ENCODE data around the gene CAMK2D.

The CAMK2D gene

GRCh38 chr4:113461281-113461680 is 300.3 kb downstream of the CAMK2D start:
- no peak for DNase-seq

GRCh38 chr4:113457886-113458285 is 303.7 kb downstream of the CAMK2D start:
- no peak for DNase-seq

GRCh38 chr4:113457121-113457520 is 304.4 kb downstream of the CAMK2D start:
- DNase-seq = no peak

GRCh38 chr4:113455061-113455460 is 306.5 kb downstream of the CAMK2D start:
- no peak for DNase-seq

DNA sequence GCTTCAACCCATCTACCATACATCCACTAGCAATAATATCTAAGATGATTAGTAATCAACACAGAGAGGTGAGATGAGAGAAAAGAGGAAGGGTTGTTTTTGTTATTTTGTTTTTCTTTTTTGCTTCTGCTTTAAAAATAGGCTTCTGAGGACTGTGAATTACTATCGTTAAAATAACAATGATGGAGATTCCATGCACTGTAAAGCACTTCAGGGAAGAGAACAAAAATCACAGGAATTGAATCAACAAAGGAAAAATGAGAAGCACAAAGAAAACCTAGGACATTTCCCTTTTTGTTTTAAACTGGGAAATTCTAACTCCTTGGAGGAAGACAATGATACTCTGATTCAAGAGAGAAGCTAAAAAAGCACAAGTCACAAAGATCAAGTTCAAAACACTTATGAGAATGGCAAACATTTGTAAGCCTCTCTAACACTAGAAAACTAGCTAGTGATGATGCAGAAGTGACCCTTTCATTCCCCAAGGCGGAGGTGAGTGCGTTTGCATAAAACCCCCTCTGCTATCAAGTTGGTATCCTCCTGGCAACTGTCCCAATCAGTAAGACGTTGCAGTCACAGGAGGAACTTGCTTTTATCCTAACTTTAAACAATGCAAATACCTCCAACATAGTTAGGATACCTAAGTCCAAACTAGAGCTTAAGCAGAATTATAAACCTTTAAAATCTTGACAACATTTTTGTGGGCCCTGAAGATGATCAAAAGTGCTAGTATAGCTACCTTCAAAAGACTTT is 308.5 kb downstream of the CAMK2D start:
- DNase-seq = no peak

DNA sequence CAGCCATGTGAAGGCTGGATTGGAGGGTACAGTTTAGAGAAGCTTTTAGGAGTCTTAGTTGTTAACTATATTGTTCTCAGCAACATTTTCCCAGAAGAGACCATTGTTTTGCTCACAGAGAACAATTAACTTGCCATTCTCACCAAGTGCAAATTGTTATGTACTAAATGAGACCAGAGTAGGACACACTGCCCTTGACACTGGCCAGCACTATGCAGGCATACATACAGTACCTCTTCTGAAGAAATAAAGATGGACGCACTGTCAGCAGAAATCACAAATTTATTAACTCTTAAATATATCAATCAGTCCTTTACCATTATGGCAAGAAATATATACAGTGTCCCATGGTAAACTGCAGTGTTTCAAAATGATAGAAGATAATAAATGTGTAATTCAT is 309.4 kb downstream of the CAMK2D start:
- no peak for DNase-seq

DNA sequence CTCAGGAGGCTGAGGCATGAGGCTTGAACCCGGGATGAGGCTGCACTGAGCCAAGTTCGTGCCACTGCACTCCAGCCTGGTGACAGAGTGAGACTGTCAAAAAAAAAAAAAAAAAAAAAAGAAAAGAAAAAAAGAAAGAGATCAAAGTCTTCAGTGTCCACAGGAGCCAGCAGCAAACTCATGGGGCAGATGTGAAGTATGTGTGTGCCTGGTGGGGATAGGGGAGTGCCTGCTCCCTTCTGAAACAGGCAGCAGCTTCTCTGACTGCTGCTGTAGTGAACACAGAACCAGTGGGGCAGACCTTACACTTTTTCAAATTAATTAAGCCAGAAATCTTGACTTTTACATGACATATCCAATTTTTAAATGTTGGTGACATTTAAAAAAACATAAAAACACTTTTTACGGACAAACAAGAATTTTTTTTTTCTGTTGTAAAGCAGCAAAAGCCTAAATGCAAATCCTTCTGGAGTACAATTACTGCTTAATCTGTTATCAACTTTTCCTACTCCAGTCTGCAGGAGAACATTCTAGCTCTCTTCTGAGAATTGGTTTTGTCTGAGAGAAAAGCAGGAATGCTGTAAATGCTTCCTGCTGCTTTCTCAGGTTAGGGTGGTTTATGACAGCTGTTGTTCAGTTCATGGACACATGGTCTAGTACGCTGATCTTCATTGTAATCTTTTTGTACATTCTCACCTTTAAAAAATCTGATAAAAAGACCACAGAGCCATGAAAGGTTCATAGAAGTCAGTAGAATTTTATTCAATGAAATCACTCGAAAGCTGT is 311.1 kb downstream of the CAMK2D start:
- no peak for DNase-seq

DNA sequence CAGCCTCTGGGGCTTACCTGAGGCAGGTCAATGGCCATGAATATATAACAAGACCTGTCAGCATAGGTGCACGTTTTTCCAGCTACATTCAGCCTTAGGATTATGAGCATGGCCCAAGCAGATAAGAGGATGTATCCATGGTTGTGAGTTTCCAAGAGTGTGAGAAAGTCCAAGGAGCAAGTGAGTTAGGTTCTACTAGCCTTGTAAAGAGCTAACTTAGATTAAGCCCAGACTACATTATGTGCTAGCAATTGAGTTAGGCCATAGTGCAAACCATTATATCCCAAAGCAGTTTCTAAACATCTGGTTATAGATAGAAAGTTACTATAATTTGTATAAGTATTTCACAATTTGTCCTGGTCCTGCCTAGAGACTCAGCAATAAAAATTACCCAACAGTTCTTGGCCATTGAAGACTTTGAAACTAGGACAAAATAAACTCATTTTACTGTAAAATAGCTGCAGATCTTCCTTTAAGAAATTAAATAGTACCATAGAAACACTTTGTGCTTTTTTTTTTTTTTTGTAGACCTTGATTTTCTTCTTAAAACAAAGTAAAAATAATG is 312.0 kb downstream of the CAMK2D start:
- DNase-seq = no peak

GRCh38 chr4:113447769-113448168 is 313.8 kb downstream of the CAMK2D start:
- DNase-seq = no peak

DNA sequence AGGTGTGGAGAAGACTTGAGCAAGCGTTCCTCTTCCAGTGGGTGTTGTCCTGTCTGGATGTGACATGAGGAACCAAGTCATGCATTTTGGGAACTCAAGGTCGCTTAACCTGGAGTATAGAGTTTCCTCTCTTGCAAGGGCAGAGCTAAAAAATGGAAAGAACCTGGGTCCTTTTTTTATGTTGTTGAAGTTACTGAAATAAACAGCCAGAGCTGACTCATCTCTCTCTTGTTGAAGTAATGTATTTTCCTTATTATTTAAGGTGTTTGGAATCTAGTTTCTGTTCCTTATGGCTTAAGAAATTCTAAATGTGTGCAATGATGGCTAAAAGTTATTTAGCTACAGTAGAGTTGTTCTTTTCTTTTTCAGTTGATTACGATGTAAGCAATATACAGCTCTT is 314.5 kb downstream of the CAMK2D start:
- DNase-seq = no peak

DNA sequence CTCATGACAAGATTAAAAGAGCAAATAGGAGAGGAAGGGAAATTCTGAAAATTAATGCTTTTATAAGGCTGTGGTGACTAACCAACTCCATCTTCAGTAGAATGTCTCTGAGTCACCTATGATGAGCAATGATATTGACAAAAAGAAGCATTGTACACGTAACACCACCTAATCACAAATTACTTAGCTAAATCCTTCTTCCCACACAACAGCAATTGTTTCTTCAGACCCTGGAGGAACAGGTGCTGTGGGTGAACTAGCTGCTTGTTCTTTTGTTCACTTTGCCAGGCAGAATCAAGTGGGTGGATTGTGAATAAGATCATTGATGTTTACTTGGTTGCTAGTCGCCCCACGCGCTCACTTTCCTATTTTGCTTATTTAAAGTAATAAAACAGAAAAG is 315.5 kb downstream of the CAMK2D start:
- no peak for DNase-seq

DNA sequence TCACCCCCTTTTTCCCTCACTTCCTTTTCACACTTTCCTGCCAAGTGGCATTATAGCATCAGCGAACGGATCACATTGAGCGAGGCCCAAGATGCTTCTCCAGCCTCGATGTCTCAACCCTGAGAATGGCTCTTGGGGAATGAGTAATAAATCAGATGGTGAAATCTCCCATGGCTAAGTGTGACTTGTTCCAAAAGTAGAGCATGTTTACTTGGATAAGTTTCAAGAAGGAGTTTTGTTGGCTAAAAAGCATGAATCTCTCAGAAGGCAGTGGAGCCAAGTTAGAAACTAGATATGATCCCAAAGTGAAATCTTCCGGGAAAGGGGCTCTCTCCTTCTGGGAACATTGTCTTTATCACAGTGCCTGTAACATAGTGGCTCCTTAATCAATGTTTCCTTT is 316.3 kb downstream of the CAMK2D start:
- no peak for DNase-seq

DNA sequence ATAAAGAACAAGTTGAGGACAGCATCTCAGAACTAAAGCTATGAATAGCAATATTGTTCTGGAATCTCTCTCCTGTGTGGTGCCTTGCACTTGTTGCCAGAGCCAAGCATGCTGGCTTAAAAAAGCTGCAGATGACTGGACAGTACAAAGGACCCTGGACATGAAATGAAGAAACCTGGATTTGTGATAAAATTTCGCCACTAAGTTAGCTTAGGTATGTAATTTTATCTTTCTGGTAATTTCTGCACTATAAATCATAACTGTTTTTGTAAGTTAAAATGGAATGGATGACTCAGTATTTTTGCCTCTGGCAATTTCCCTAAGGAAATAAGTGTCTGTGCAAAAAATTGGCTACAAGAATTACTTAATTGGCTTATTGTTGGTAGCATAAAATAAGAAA is 317.2 kb downstream of the CAMK2D start:
- DNase-seq = no peak

DNA sequence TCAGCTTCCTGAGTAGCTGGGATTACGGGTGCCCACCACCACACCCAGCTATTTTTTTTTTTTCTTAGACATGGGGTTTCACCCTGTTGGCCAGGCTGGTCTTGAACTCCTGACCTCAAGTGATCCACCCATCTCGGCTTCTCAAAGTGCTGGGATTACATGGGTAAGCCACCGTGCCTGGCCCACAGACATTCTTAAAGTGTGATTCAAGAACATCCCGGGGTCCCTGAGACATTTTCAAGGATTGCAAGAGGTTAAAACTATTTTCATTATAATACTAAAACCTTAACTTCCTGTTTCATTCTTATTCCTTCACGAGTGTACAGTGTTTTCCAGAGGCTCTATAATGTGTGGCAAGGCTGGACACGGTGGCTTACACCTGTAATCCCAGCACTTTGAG is 318.7 kb downstream of the CAMK2D start:
- DNase-seq = no peak

- DNase-seq = no peak
These were observed 321.2 kb downstream of the CAMK2D start for GRCh38 chr4:113440371-113440770.

GRCh38 chr4:113438596-113438995 is 322.9 kb downstream of the CAMK2D start:
- no peak for DNase-seq

- no peak for DNase-seq
These were observed 324.4 kb downstream of the CAMK2D start for GRCh38 chr4:113437129-113437528.

GRCh38 chr4:113436360-113436759 is 325.2 kb downstream of the CAMK2D start:
- DNase-seq = no peak

- DNase-seq = peak; percentile 37
These were observed 325.6 kb downstream of the CAMK2D start for GRCh38 chr4:113435893-113436292.

- DNase-seq = no peak
These were observed 327.3 kb downstream of the CAMK2D start for GRCh38 chr4:113434247-113434587.

- no peak for DNase-seq
These were observed 327.8 kb downstream of the CAMK2D start for GRCh38 chr4:113433536-113434246.

DNA sequence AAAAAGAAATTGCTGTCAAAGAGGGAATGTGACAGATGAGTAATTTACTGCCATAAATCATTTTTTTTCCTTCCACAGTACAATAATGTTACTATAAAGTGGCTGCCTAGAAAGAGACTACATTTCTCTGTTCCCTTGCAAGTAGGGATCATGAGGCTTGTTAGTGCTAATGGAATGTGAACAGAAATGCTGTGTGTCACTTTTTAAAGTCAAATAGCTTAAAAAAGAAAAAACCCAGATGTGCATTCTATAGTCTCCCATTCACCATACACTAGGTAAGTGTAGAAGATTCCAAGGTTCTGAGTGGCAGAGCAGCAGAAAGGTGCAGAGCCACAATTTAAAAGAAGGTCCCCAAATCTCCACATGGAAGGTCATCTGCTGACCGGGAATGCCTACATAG is 328.4 kb downstream of the CAMK2D start:
- DNase-seq = no peak

- no peak for DNase-seq
These were observed 337.9 kb downstream of the CAMK2D start for GRCh38 chr4:113423631-113424030.

DNA sequence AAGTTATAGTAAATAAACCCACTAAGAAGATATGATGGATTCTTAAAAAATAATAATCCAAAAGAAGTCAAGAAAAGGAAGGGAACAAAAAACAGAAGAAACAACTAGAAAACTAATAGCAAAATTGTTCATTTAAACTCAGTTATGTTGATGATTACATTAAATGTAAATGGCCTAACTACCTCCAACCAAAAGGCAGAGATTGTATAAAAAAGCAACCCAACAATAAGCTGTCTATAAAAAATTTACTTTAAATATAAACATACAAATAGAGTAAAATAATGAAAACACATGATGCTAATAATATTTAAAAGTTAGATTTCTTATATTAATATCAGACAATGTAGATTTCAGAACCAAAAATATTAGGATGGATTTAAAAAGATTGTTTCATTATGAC is 340.6 kb downstream of the CAMK2D start:
- no peak for DNase-seq

Data from NCI-H345 (cell line).